ENCODE measurements around the gene GPATCH4. TPM values are rescaled to one million over a fixed set of nuclear protein-coding genes. Genes with fewer than 3 reads are reported as not detected.

GPATCH4 gene
- total RNA-seq, 1 experiment from 2014 or later = 39.4 TPM

- Histone ChIP-seq H3K9me3 (ENCODE audit: control insufficient read depth in 1 of 2, insufficient read depth in 1 of 2, low read depth in 1 of 2, low read length in 2 of 2) (no peaks in the 10 kb centered on the region), H3K4me2 (ENCODE audit: low read length) (peak overlapping the region; percentile 74), H3K36me3 (ENCODE audit: control insufficient read depth in 1 of 2, insufficient read depth in 2 of 2, low read length in 2 of 2) (no peaks in the 10 kb centered on the region), H3K9ac (ENCODE audit: low read length) (peak overlapping the region; percentile 25; the same call in 1 of the 2 replicates), H3K9me2 (ENCODE audit: insufficient read depth) (no peaks in the 10 kb centered on the region), H3K4me3 (replicated peaks in 1 of 2; ENCODE audit: low read depth in 1 of 2, low read length in 2 of 2) (peak overlapping the region; percentile 33 to 46), H3K27ac (ENCODE audit: low read depth, low read length) (no peak overlapping the region), H2AFZ (ENCODE audit: low read depth, low read length, poor library complexity, severe bottlenecking) (no peak overlapping the region), H3K79me2 (ENCODE audit: insufficient read depth, low read length) (no peaks in the 10 kb centered on the region), H3K27me3 (ENCODE audit: insufficient read depth, low read length) (no peaks in the 10 kb centered on the region), H4K20me1 (ENCODE audit: insufficient read depth) (no peaks in the 10 kb centered on the region), H3K4me1 (ENCODE audit: control insufficient read depth in 1 of 2, insufficient read depth in 2 of 2, low read length in 2 of 2) (peaks cover 3 to 7% of the 10 kb centered on the region in 2 experiments; a peak in 2 of 4 replicates)
- intact Hi-C loops (cut with micrococcal nuclease) = loop anchor here (1.0 to 10.0 kb wide), 3 partner anchors 23 to 299 kb away; partner anchors contain the start of gene LRRC71
- no peak for TF ChIP-seq SRF (IDR thresholded peaks at IDR 0.05; ENCODE audit: low read depth)
- TF ChIP-seq, protein P1, sequence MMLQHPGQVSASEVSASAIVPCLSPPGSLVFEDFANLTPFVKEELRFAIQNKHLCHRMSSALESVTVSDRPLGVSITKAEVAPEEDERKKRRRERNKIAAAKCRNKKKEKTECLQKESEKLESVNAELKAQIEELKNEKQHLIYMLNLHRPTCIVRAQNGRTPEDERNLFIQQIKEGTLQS (IDR thresholded peaks at IDR 0.05) = no peak
- peak; percentile 73 for TF ChIP-seq RAD21 (IDR thresholded peaks at IDR 0.05; ENCODE audit: low read depth)
- TF ChIP-seq EGR1 (IDR thresholded peaks at IDR 0.05; ENCODE audit: low read depth) = no peak
- no peak for TF ChIP-seq ZFX (IDR thresholded peaks at IDR 0.05)
- TF ChIP-seq ELF1 (IDR thresholded peaks at IDR 0.05; ENCODE audit: borderline replicate concordance, low read depth) = no peak
- no peak for TF ChIP-seq REST (IDR thresholded peaks at IDR 0.05; ENCODE audit: low read depth)
- TF ChIP-seq, protein P2, sequence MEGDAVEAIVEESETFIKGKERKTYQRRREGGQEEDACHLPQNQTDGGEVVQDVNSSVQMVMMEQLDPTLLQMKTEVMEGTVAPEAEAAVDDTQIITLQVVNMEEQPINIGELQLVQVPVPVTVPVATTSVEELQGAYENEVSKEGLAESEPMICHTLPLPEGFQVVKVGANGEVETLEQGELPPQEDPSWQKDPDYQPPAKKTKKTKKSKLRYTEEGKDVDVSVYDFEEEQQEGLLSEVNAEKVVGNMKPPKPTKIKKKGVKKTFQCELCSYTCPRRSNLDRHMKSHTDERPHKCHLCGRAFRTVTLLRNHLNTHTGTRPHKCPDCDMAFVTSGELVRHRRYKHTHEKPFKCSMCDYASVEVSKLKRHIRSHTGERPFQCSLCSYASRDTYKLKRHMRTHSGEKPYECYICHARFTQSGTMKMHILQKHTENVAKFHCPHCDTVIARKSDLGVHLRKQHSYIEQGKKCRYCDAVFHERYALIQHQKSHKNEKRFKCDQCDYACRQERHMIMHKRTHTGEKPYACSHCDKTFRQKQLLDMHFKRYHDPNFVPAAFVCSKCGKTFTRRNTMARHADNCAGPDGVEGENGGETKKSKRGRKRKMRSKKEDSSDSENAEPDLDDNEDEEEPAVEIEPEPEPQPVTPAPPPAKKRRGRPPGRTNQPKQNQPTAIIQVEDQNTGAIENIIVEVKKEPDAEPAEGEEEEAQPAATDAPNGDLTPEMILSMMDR (IDR thresholded peaks at IDR 0.05 in 2 of 3, conservative IDR thresholded peaks at IDR 0.05 in 1 of 3; ENCODE audit: borderline replicate concordance in 1 of 3, insufficient read depth in 1 of 3, low read depth in 2 of 3, low read length in 2 of 3) = peak; percentile 68 to 91 (median 84); a peak in 5 of 6 replicates
- no peak for TF ChIP-seq YY1 (IDR thresholded peaks at IDR 0.05; ENCODE audit: extremely low read depth, insufficient replicate concordance, low read depth, low read length)
- TF ChIP-seq MAX (IDR thresholded peaks at IDR 0.05) = no peak
- TF ChIP-seq POLR2AphosphoS5 (IDR thresholded peaks at IDR 0.05; ENCODE audit: low read depth, low read length) = no peak
- TF ChIP-seq SIN3A (IDR thresholded peaks at IDR 0.05; ENCODE audit: low read depth) = no peak
- no TSS peak for BruUV-seq (replicated peaks)
- ATAC-seq (peak; percentile 80), DNase-seq (ENCODE audit: low read depth, low spot score) (no peak)
- CTCF ChIA-PET = interaction anchor here (0.6 to 2.4 kb wide), 4 partner anchors 51 to 80 kb away, joined by 3 to 27 read pairs (median 4); partner anchors contain the start of genes CRABP2 and NES
- POLR2A ChIA-PET = no interaction called here
- RAD21 ChIA-PET (ENCODE audit: low non-redundant PET in 1 of 2, low total read pairs in 2 of 2, uncharacterized antibody in 2 of 2, unreplicated experiment in 2 of 2) = interaction anchor here in 1 of 2 experiments (1.3 kb wide), 1 partner anchor 59 kb away, joined by 3 read pairs; no protein-coding TSS in a partner anchor
Measured at GRCh38 chr1:156625436-156626078, 24.3 kb upstream of the GPATCH4 start.

Data from HCT116 (cell line).